Neural cell (in vitro differentiated cells): ENCODE measurements around the gene PRKAB1. TPM values are rescaled to one million over a fixed set of nuclear protein-coding genes. Genes with fewer than 3 reads are reported as not detected.

ENCODE experiments used
- H2AFZ ChIP-seq: fragments of 200-600, 300-800 bp; sonication (generic), shearing (Covaris generic); 2 replicates; pipeline ENCODE4 v1.6.0; 2014; ENCODE audit warnings: low read depth, mild to moderate bottlenecking, antibody characterized with exemption, low read length, moderate library complexity
- H3F3A ChIP-seq: fragments of 200-600 bp; shearing (Covaris generic); 2 replicates; pipeline ENCODE4 v1.6.1; 2016; ENCODE audit warnings: mild to moderate bottlenecking, moderate library complexity, mixed read lengths, antibody characterized with exemption, low read length; ENCODE audit not compliant: insufficient read depth, poor library complexity, severe bottlenecking
- H3K27ac ChIP-seq: fragments of 200-600, 300-800 bp; sonication (generic), shearing (Covaris generic); 2 replicates; pipeline ENCODE4 v1.5.1; 2014; ENCODE audit warnings: mild to moderate bottlenecking, low read length, moderate library complexity
- H3K27me3 ChIP-seq: fragments of 300-800, 200-600 bp; sonication (generic), shearing (Covaris generic); 2 replicates; pipeline ENCODE4 v1.6.0; 2014; ENCODE audit warnings: mild to moderate bottlenecking, low read depth, low read length, moderate library complexity; ENCODE audit not compliant: insufficient read depth
- H3K36me3 ChIP-seq: fragments of 300-800, 200-600 bp; sonication (generic), shearing (Covaris generic); 2 replicates; pipeline ENCODE4 v1.5.1; 2014; ENCODE audit warnings: mild to moderate bottlenecking, antibody characterized with exemption, low read length, moderate library complexity; ENCODE audit not compliant: insufficient read depth
- H3K4me2 ChIP-seq: fragments of 300-800, 200-600 bp; sonication (generic), shearing (Covaris generic); 2 replicates; pipeline ENCODE4 v1.6.0; 2014; ENCODE audit warnings: mild to moderate bottlenecking, low read length
- H3K4me3 ChIP-seq: fragments of 300-800, 200-600 bp; sonication (generic), shearing (Covaris generic); 2 replicates; pipeline ENCODE4 v1.5.1; 2014; ENCODE audit warnings: mild to moderate bottlenecking, low read length, moderate library complexity
- H3K79me2 ChIP-seq: fragments of 200-600 bp; shearing (Covaris generic); replicated peaks from 2 replicates; pipeline ENCODE4 v1.6.0; 2014; ENCODE audit warnings: mild to moderate bottlenecking, low read length, moderate library complexity; ENCODE audit not compliant: insufficient read depth
- H3K9ac ChIP-seq: fragments of 300-800, 200-600 bp; sonication (generic), shearing (Covaris generic); 2 replicates; pipeline ENCODE4 v1.6.1; 2016; ENCODE audit warnings: mild to moderate bottlenecking, low read length, mixed read lengths
- H3K9me2 ChIP-seq: fragments of 200-600 bp; shearing (Covaris generic); 2 replicates; pipeline ENCODE4 v1.6.1; 2016; ENCODE audit warnings: mild to moderate bottlenecking, low read length, mixed read lengths; ENCODE audit not compliant: insufficient read depth
- H3K9me3 ChIP-seq: fragments of 200-600, 300-800 bp; sonication (generic), shearing (Covaris generic); 2 replicates; pipeline ENCODE4 v1.6.1; 2016; ENCODE audit warnings: mild to moderate bottlenecking, mixed run types, low read length, moderate library complexity, mixed read lengths
- H4K20me1 ChIP-seq: fragments of 200-600 bp; shearing (Covaris generic); 2 replicates; pipeline ENCODE4 v1.6.1; 2016; ENCODE audit warnings: mild to moderate bottlenecking, mixed run types; ENCODE audit not compliant: insufficient read depth
- EP300 ChIP-seq: fragments of 450-650 bp; conservative IDR thresholded peaks from 2 replicates; pipeline ENCODE4 v1.6.1; 2014; ENCODE audit warnings: antibody characterized with exemption, mild to moderate bottlenecking, moderate library complexity; ENCODE audit not compliant: poor library complexity, severe bottlenecking
- EZH2 ChIP-seq: fragments of 200-600, 300-800 bp; shearing (Covaris generic), sonication (generic); IDR thresholded peaks from 2 replicates; pipeline ENCODE4 v1.6.1; 2014; ENCODE audit warnings: antibody characterized with exemption, low read length, borderline replicate concordance, mild to moderate bottlenecking; ENCODE audit not compliant: insufficient read depth, poor library complexity, severe bottlenecking
- MXI1 ChIP-seq: fragments of 450-650 bp; conservative IDR thresholded peaks from 2 replicates; pipeline ENCODE4 v1.6.1; 2014; ENCODE audit warnings: antibody characterized with exemption, mild to moderate bottlenecking; ENCODE audit not compliant: poor library complexity, severe bottlenecking
- POLR2AphosphoS5 ChIP-seq: IDR thresholded peaks from 2 replicates; pipeline ENCODE4 v1.6.1; 2012
- RAD21 ChIP-seq: fragments of 450-650 bp; conservative IDR thresholded peaks from 2 replicates; pipeline ENCODE4 v1.6.1; 2014; ENCODE audit warnings: antibody characterized with exemption, mild to moderate bottlenecking, moderate library complexity
- SMC3 ChIP-seq: fragments of 450-650 bp; conservative IDR thresholded peaks from 2 replicates; pipeline ENCODE4 v1.6.1; 2014; ENCODE audit warnings: antibody characterized with exemption, mild to moderate bottlenecking, moderate library complexity; ENCODE audit not compliant: poor library complexity
- TAF1 ChIP-seq: IDR thresholded peaks from 2 replicates; pipeline ENCODE4 v1.6.1; 2012; ENCODE audit warnings: low read depth
- polyA plus RNA-seq: library from polyadenylated mRNA; depleted of rRNA; stranded (reverse); fragments of >200 nt; gene quantifications from 2 replicates; pipeline ENCODE4 v1.2.3, GENCODE V29; 2014
- TF ChIP-seq, protein P1 (sequence below): IDR thresholded peaks from 2 replicates; pipeline ENCODE4 v1.6.1; 2012; ENCODE audit warnings: borderline replicate concordance
- TF ChIP-seq, protein P2 (sequence below): fragments of 450-650 bp; IDR thresholded peaks from 2 replicates; pipeline ENCODE4 v1.5.1; 2014; ENCODE audit warnings: antibody characterized with exemption, mild to moderate bottlenecking, moderate library complexity; ENCODE audit not compliant: poor library complexity, severe bottlenecking

The PRKAB1 gene
- polyA plus RNA-seq, 1 donor from 2014 or later = 38.0 TPM

DNA sequence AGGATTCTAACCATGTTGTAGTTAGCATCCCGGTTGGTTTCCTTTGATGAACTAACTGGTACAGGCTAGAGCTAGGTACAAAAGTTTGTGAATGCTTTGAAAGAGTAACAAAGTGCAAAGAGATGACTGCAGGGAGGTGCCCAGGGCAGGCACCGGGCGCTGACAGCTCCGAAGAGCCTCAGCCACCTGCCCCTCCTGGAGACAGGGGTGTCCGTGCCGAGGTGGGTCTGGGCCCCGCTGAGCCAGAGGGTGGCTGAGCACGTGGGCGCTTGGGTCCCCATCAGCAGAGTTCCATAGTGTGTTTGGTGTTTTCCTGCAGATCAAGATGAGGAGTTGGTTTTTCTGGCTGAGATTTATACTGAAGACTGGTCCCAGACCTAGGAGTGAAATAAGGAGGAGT, 19.9 kb downstream of the PRKAB1 start:
- no peak for TF ChIP-seq TAF1
- no peak for TF ChIP-seq RAD21
- TF ChIP-seq EZH2 = no peak
- no peak for TF ChIP-seq MXI1
- no peak for TF ChIP-seq SMC3

DNA sequence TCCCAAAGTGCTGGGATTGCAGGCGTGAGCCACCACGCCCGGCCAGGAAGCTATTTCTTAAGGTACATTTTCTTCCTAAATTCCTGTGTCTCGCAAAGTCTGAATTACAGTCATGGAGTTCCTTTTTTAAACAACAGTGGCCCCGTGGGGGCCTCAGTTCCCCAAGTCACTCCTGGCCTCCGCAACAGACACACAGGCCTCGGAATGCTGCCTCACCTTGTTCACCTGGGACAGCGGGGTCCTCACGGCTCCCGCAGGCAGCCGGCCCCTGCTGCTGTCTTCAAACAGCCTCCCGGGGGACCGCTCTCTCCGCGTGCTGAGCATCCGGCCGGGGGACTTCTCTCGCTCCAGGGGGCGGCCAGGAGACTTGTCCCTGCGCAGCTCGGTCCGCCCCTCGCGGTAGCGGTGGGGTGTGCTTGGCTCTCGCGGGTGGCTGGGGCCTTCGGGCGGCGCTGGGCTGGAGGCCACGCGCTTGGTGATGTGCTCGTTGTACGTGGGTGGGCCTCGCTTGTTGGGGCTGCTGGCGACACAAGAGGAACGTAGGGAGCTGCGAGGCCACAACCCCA, 22.1 kb downstream of the PRKAB1 start:
- no peaks in the 10 kb centered on the region for H3K27me3 ChIP-seq
- no peaks in the 10 kb centered on the region for H4K20me1 ChIP-seq
- H3K9me2 ChIP-seq = no peaks in the 10 kb centered on the region
- no peaks in the 10 kb centered on the region for H3K9me3 ChIP-seq
- TF ChIP-seq SMC3 (no peak), MXI1 (no peak), EP300 (no peak), POLR2AphosphoS5 (no peak), RAD21 (no peak), TAF1 (no peak), EZH2 (no peak)
- TF ChIP-seq, protein P1, sequence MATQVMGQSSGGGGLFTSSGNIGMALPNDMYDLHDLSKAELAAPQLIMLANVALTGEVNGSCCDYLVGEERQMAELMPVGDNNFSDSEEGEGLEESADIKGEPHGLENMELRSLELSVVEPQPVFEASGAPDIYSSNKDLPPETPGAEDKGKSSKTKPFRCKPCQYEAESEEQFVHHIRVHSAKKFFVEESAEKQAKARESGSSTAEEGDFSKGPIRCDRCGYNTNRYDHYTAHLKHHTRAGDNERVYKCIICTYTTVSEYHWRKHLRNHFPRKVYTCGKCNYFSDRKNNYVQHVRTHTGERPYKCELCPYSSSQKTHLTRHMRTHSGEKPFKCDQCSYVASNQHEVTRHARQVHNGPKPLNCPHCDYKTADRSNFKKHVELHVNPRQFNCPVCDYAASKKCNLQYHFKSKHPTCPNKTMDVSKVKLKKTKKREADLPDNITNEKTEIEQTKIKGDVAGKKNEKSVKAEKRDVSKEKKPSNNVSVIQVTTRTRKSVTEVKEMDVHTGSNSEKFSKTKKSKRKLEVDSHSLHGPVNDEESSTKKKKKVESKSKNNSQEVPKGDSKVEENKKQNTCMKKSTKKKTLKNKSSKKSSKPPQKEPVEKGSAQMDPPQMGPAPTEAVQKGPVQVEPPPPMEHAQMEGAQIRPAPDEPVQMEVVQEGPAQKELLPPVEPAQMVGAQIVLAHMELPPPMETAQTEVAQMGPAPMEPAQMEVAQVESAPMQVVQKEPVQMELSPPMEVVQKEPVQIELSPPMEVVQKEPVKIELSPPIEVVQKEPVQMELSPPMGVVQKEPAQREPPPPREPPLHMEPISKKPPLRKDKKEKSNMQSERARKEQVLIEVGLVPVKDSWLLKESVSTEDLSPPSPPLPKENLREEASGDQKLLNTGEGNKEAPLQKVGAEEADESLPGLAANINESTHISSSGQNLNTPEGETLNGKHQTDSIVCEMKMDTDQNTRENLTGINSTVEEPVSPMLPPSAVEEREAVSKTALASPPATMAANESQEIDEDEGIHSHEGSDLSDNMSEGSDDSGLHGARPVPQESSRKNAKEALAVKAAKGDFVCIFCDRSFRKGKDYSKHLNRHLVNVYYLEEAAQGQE = no peak
- TF ChIP-seq, protein P2, sequence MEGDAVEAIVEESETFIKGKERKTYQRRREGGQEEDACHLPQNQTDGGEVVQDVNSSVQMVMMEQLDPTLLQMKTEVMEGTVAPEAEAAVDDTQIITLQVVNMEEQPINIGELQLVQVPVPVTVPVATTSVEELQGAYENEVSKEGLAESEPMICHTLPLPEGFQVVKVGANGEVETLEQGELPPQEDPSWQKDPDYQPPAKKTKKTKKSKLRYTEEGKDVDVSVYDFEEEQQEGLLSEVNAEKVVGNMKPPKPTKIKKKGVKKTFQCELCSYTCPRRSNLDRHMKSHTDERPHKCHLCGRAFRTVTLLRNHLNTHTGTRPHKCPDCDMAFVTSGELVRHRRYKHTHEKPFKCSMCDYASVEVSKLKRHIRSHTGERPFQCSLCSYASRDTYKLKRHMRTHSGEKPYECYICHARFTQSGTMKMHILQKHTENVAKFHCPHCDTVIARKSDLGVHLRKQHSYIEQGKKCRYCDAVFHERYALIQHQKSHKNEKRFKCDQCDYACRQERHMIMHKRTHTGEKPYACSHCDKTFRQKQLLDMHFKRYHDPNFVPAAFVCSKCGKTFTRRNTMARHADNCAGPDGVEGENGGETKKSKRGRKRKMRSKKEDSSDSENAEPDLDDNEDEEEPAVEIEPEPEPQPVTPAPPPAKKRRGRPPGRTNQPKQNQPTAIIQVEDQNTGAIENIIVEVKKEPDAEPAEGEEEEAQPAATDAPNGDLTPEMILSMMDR = no peak
- no peak overlapping the region for H3K4me2 ChIP-seq
- no peak overlapping the region for H3K9ac ChIP-seq
- no peak overlapping the region for H3K4me3 ChIP-seq
- H3F3A ChIP-seq = no peaks in the 10 kb centered on the region
- H2AFZ ChIP-seq = no peak overlapping the region
- no peaks in the 10 kb centered on the region for H3K36me3 ChIP-seq
- H3K79me2 ChIP-seq = no peaks in the 10 kb centered on the region
- no peak overlapping the region for H3K27ac ChIP-seq

More for the DNA sequence above, 19.9 kb downstream of the PRKAB1 start:
- Histone ChIP-seq H4K20me1 (no peaks in the 10 kb centered on the region), H3K27me3 (no peaks in the 10 kb centered on the region), H3K36me3 (no peaks in the 10 kb centered on the region), H3K4me3 (no peak overlapping the region), H3K4me2 (no peak overlapping the region), H3K27ac (no peak overlapping the region), H3K9me2 (no peaks in the 10 kb centered on the region), H3K9me3 (no peaks in the 10 kb centered on the region), H3K79me2 (no peaks in the 10 kb centered on the region), H3F3A (no peaks in the 10 kb centered on the region), H2AFZ (no peak overlapping the region), H3K9ac (no peak overlapping the region)
